A549 (cell line): ENCODE measurements around the gene JAKMIP1. TPM values are rescaled to one million over a fixed set of nuclear protein-coding genes. Genes with fewer than 3 reads are reported as not detected.

Source experiments
- ATAC-seq, 2 experiments: fragments of 200-7000 bp in 1 of 2; fragments of >200 bp in 1 of 2; cut with Nextera tagmentation in 1 of 2; cut with Tn5 transposase in 1 of 2; 3 replicates each; pipeline versions ENCODE4 v1.8.0 to v1.9.1; 2018 to 2020; ENCODE audit warnings: mild to moderate bottlenecking in 1 of 2, moderate library complexity in 1 of 2
- CTCF ChIA-PET: fragments of 300-600 bp; sonication (Branson Sonifier 250); formaldehyde crosslinking; extraction: SDS; loops from one replicate; lab custom pipeline; 2021; ENCODE audit warnings: antibody characterized with exemption, inconsistent platforms; lab: Yijun Ruan, JAX
- POLR2A ChIA-PET: fragments of 350-600 bp; formaldehyde crosslinking; extraction: SDS; loops from one replicate; lab custom pipeline; 2021; ENCODE audit warnings: antibody characterized with exemption, inconsistent platforms; lab: Yijun Ruan, JAX
- DNase-seq, 2 experiments: peaks; one replicate each; pipeline versions ENCODE4 v3.0.0 to v3.0.0-alpha.2; 2011 to 2016; ENCODE audit warnings: low read depth in 1 of 2, low spot score in 1 of 2
- FAIRE-seq: peaks from 2 replicates; lab custom pipeline; 2011; peaks lifted over from hg19 to GRCh38; lab: Jason Lieb, UNC
- H3K27ac ChIP-seq, 2 experiments: fragments of >200 bp; sonication (Bioruptor Twin); formaldehyde crosslinking; 3 replicates each; pipeline ENCODE4 v1.5.1; 2016 to 2017
- H3K4me1 ChIP-seq: fragments of >200 bp; sonication (Bioruptor Twin); formaldehyde crosslinking; 3 replicates; pipeline ENCODE4 v1.6.1; 2016
- H3K4me2 ChIP-seq: fragments of >200 bp; sonication (Bioruptor Twin); formaldehyde crosslinking; 3 replicates; pipeline ENCODE4 v1.6.1; 2016
- H3K4me3 ChIP-seq: fragments of >200 bp; sonication (Bioruptor Twin); formaldehyde crosslinking; 3 replicates; pipeline ENCODE4 v1.5.1; 2016
- H3K9me3 ChIP-seq: fragments of >200 bp; sonication (Bioruptor Twin); formaldehyde crosslinking; 3 replicates; pipeline ENCODE4 v1.6.1; 2016
- CHD2 ChIP-seq: fragments of 150-350 bp; IDR thresholded peaks from 2 replicates; pipeline ENCODE4 v1.6.1; 2014; ENCODE audit warnings: low read length; ENCODE audit not compliant: partially characterized antibody
- GATA3 ChIP-seq: IDR thresholded peaks from 2 replicates; pipeline ENCODE4 v1.6.1; 2012; ENCODE audit warnings: borderline replicate concordance
- HEYL ChIP-seq: fragments of 250-450 bp; sonication (Bioruptor Pico); IDR thresholded peaks from 2 replicates; pipeline ENCODE4 v1.8.0; 2021; ENCODE audit warnings: mild to moderate bottlenecking, moderate library complexity
- KDM1A ChIP-seq: fragments of 200-600 bp; sonication (generic); IDR thresholded peaks from 2 replicates; pipeline ENCODE4 v1.6.1; 2016; ENCODE audit warnings: low read depth, mild to moderate bottlenecking
- MAZ ChIP-seq: fragments of 150-350 bp; IDR thresholded peaks from 2 replicates; pipeline ENCODE4 v1.6.1; 2014; ENCODE audit warnings: antibody characterized with exemption, low read depth, low read length, borderline replicate concordance
- MYC ChIP-seq: IDR thresholded peaks from 2 replicates; pipeline ENCODE4 v1.6.1; 2012; ENCODE audit warnings: mild to moderate bottlenecking, inconsistent platforms, low read length, improper control_type of control experiment, borderline replicate concordance
- RAD21 ChIP-seq, 2 experiments: fragments of >200 bp in 1 of 2; sonication (Bioruptor Twin) in 1 of 2; formaldehyde crosslinking in 1 of 2; IDR thresholded peaks in 1 of 2; conservative IDR thresholded peaks in 1 of 2; 2 replicates in 1 of 2; 3 replicates in 1 of 2; pipeline ENCODE4 v1.6.1; 2012 to 2018; ENCODE audit warnings: inconsistent platforms in 1 of 2
- RARB ChIP-seq: fragments of 250-450 bp; sonication (Bioruptor Pico); IDR thresholded peaks from 2 replicates; pipeline ENCODE4 v1.8.0; 2021; ENCODE audit warnings: mild to moderate bottlenecking, moderate library complexity
- RCOR1 ChIP-seq: fragments of 150-350 bp; IDR thresholded peaks from 2 replicates; pipeline ENCODE4 v1.6.1; 2014; ENCODE audit warnings: antibody characterized with exemption, low read length, low read depth
- ZFP36 ChIP-seq: fragments of 450-650 bp; IDR thresholded peaks from 2 replicates; pipeline ENCODE4 v1.6.1; 2014; ENCODE audit warnings: borderline replicate concordance; ENCODE audit not compliant: partially characterized antibody
- ZNF302 ChIP-seq: fragments of 250-450 bp; sonication (Bioruptor Pico); IDR thresholded peaks from 2 replicates; pipeline ENCODE4 v1.9.0; 2021; ENCODE audit warnings: inconsistent platforms, mild to moderate bottlenecking, moderate library complexity
- WGBS: methylation state at CpG from one replicate; pipeline ENCODE4 v1.1.6; 2017; ENCODE audit errors: missing lambda C conversion rate; 5-methylcytosine and 5-hydroxymethylcytosine counted together
- polyA plus RNA-seq, 4 experiments: library from polyadenylated mRNA; depleted of rRNA in 3 of 4; stranded (reverse); fragments of >200 nt; fragmentation: RNase III in 1 of 4; extraction: RNeasy Plus Mini Kit Qiagen cat#74134 plus additional on column Dnase treatment in 1 of 4; gene quantifications; 2 replicates in 3 of 4; 3 replicates in 1 of 4; pipeline ENCODE4 v1.2.3, GENCODE V29; 2011 to 2017
- TF ChIP-seq, protein P1 (sequence below): fragments of 250-450 bp; sonication (Bioruptor Pico); IDR thresholded peaks from 2 replicates; pipeline ENCODE4 v1.5.0; 2021; ENCODE audit warnings: mild to moderate bottlenecking, moderate library complexity, borderline replicate concordance
- TF ChIP-seq, protein P2 (sequence below): fragments of >200 bp; sonication (Bioruptor Twin); formaldehyde crosslinking; IDR thresholded peaks from 2 replicates; pipeline ENCODE4 v1.6.1; 2016
- TF ChIP-seq, protein P3 (sequence below): IDR thresholded peaks from 2 replicates; pipeline ENCODE4 v1.6.1; 2012
- TF ChIP-seq, protein P4 (sequence below): IDR thresholded peaks from 2 replicates; pipeline ENCODE4 v1.6.1; 2012
- TF ChIP-seq, protein P5 (sequence below): fragments of >200 bp; sonication (Bioruptor Twin); formaldehyde crosslinking; IDR thresholded peaks from 3 replicates; pipeline ENCODE4 v1.5.1; 2016

JAKMIP1 gene
- polyA plus RNA-seq, 2 of the 4 experiments (the other 2 are of a cell fraction), result not detected

DNA sequence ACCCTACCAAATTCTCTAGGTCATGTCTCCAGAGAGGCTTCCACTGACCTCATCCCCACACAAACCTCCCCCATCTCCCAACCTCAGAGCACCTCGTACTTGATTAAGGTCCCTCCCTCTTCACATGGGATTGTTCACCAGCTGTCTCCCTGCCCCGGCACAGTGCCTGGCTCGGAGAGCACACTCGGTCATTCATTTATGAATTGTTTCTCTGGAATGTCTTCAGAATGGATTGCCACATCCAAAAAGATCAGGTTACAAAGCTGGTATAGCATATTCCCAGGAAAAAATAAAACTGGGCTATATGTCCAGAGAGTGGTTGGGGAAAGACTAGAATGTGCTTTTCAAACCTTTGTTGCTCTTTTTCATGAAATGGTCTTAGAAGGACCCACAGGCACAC lies 21.6 kb downstream of the JAKMIP1 start (continued):
- TF ChIP-seq, protein P1, sequence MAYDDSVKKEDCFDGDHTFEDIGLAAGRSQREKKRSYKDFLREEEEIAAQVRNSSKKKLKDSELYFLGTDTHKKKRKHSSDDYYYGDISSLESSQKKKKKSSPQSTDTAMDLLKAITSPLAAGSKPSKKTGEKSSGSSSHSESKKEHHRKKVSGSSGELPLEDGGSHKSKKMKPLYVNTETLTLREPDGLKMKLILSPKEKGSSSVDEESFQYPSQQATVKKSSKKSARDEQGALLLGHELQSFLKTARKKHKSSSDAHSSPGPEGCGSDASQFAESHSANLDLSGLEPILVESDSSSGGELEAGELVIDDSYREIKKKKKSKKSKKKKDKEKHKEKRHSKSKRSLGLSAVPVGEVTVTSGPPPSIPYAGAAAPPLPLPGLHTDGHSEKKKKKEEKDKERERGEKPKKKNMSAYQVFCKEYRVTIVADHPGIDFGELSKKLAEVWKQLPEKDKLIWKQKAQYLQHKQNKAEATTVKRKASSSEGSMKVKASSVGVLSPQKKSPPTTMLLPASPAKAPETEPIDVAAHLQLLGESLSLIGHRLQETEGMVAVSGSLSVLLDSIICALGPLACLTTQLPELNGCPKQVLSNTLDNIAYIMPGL (CRISPR knock-in tag), result no peak
- TF ChIP-seq MYC, result no peak
- no peak for TF ChIP-seq ZFP36
- TF ChIP-seq, protein P2, sequence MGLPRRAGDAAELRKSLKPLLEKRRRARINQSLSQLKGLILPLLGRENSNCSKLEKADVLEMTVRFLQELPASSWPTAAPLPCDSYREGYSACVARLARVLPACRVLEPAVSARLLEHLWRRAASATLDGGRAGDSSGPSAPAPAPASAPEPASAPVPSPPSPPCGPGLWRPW, result no peak
- no peak for TF ChIP-seq ZNF302
- no peak for TF ChIP-seq MAZ
- no peak for TF ChIP-seq RARB (CRISPR knock-in tag)
- TF ChIP-seq RAD21 (conservative IDR thresholded peaks at IDR 0.05 in 1 of 2, IDR thresholded peaks at IDR 0.05 in 1 of 2), result no peak

DNA sequence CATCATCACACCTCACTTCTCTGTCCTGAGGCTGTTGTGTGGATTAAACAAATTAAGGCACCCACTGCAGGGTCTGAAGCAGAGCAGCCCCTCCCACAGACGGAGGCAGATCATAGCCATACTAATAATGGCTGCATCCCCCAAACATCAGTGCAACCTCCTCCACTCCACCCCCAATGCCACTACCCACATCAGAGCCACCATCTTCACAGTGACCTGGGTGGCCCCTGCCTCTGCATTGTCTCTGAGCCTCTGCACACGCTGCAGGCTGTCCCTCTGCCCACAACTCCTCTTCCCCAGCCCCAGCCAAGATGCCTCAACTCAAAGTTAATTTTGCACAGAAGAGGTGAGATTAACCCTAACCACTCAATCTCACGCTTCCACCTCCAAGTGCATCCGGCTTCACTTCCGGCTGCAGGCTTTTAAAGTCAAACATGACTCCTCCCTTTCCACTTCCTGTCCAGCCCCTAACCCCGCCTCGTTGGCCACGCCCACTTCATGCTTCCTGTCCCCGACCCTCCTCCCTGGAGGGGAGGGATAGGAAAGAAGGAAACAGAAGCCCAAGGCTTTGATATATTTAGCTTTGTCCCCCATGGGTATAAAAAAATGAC lies 22.7 kb downstream of the JAKMIP1 start:
- H3K9me3 ChIP-seq, result no peaks in the 10 kb centered on the region
- 36% methylated on average over 8 of the region's 9 CpGs for WGBS
- DNase-seq, result peak in 1 of 2 experiments; percentile 29
- CTCF ChIA-PET, result interaction anchor here (0.6 kb wide), 1 partner anchor 9 kb away, joined by 3 read pairs; no protein-coding TSS in a partner anchor
- no peak overlapping the region for H3K27ac ChIP-seq
- no peak for FAIRE-seq
- POLR2A ChIA-PET, result no interaction called here
- no peaks in the 10 kb centered on the region; the same call in 2 of the 3 replicates for H3K4me1 ChIP-seq
- TF ChIP-seq, protein P3, sequence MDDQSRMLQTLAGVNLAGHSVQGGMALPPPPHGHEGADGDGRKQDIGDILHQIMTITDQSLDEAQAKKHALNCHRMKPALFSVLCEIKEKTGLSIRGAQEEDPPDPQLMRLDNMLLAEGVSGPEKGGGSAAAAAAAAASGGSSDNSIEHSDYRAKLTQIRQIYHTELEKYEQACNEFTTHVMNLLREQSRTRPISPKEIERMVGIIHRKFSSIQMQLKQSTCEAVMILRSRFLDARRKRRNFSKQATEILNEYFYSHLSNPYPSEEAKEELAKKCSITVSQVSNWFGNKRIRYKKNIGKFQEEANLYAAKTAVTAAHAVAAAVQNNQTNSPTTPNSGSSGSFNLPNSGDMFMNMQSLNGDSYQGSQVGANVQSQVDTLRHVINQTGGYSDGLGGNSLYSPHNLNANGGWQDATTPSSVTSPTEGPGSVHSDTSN, result no peak
- TF ChIP-seq, all 56 proteins: peak for 0
- peak in 1 of 2 experiments; percentile 34; a peak in 1 of 6 replicates for ATAC-seq
- 0 out of 3 replicates have a peak overlapping the region, but pooled peaks have one; percentile 10 for H3K4me2 ChIP-seq
- no peak overlapping the region for H3K4me3 ChIP-seq

DNA sequence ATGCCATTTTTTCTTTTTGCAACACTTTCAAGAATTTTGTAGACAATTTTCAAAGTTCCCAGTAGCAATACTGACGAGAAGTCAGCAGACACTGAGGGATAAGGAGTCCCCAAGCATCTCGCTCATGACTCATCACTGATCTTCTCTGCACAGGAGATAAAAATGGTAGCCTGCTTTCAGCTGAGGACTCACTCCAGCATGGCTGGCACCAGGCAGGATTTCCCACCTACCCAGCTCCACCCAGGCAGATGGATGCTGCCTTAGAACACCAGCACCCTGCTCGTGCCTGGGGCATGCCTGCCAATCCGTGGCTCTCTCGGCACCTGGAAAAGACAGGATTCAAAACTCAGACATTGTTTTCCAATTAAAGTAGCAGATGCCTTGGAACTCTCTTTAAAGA lies 24.9 kb downstream of the JAKMIP1 start:
- no peak overlapping the region for H3K4me3 ChIP-seq
- no peaks in the 10 kb centered on the region; the same call in 2 of the 3 replicates for H3K4me1 ChIP-seq
- TF ChIP-seq RAD21 (conservative IDR thresholded peaks at IDR 0.05 in 1 of 2, IDR thresholded peaks at IDR 0.05 in 1 of 2) (no peak), HEYL (CRISPR knock-in tag) (no peak), RCOR1 (no peak), CHD2 (no peak), KDM1A (no peak), GATA3 (no peak)
- TF ChIP-seq, protein P1 (CRISPR knock-in tag), result no peak
- TF ChIP-seq, protein P4, sequence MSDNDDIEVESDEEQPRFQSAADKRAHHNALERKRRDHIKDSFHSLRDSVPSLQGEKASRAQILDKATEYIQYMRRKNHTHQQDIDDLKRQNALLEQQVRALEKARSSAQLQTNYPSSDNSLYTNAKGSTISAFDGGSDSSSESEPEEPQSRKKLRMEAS, result no peak
- TF ChIP-seq, protein P5, sequence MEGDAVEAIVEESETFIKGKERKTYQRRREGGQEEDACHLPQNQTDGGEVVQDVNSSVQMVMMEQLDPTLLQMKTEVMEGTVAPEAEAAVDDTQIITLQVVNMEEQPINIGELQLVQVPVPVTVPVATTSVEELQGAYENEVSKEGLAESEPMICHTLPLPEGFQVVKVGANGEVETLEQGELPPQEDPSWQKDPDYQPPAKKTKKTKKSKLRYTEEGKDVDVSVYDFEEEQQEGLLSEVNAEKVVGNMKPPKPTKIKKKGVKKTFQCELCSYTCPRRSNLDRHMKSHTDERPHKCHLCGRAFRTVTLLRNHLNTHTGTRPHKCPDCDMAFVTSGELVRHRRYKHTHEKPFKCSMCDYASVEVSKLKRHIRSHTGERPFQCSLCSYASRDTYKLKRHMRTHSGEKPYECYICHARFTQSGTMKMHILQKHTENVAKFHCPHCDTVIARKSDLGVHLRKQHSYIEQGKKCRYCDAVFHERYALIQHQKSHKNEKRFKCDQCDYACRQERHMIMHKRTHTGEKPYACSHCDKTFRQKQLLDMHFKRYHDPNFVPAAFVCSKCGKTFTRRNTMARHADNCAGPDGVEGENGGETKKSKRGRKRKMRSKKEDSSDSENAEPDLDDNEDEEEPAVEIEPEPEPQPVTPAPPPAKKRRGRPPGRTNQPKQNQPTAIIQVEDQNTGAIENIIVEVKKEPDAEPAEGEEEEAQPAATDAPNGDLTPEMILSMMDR, result no peak
- FAIRE-seq (no peak), DNase-seq (no peak), ATAC-seq (no peak)
- ChIA-PET POLR2A (no interaction called here), CTCF (no interaction called here)
- no peak overlapping the region for H3K4me2 ChIP-seq
- H3K27ac ChIP-seq, result no peak overlapping the region
- WGBS, result 68% methylated on average over 5 of the region's 5 CpGs
- H3K9me3 ChIP-seq, result no peaks in the 10 kb centered on the region
